ENCODE data around the gene BTBD6.
"Not testable (repeated sequence)": the region's sequence is repeated elsewhere in the genome, so short reads cannot be mapped to it uniquely, and the experiment has no call there.

BTBD6 gene

GRCh38 chr14:105274637-105275036, 26.3 kb downstream of the BTBD6 start:
- Histone ChIP-seq H3K9me3 (ENCODE audit: low read length) (no peaks in the 10 kb centered on the region), H3K27me3 (ENCODE audit: insufficient read depth, low read length) (no peaks in the 10 kb centered on the region), H3K4me3 (ENCODE audit: low read length) (no peak overlapping the region), H3K36me3 (ENCODE audit: insufficient read depth, low read length) (no peaks in the 10 kb centered on the region), H2AFZ (ENCODE audit: low read depth, low read length) (no peak overlapping the region), H3K4me1 (ENCODE audit: insufficient read depth, low read length) (no peaks in the 10 kb centered on the region)

GRCh38 chr14:105275267-105275946, 27.1 kb downstream of the BTBD6 start:
- no peak overlapping the region for H3K4me3 ChIP-seq (ENCODE audit: low read length)
- H2AFZ ChIP-seq (ENCODE audit: low read depth, low read length) = no peak overlapping the region
- H3K9me3 ChIP-seq (ENCODE audit: low read length) = no peaks in the 10 kb centered on the region
- no peaks in the 10 kb centered on the region for H3K36me3 ChIP-seq (ENCODE audit: insufficient read depth, low read length)
- H3K4me1 ChIP-seq (ENCODE audit: insufficient read depth, low read length) = no peaks in the 10 kb centered on the region
- no peaks in the 10 kb centered on the region for H3K27me3 ChIP-seq (ENCODE audit: insufficient read depth, low read length)

DNA sequence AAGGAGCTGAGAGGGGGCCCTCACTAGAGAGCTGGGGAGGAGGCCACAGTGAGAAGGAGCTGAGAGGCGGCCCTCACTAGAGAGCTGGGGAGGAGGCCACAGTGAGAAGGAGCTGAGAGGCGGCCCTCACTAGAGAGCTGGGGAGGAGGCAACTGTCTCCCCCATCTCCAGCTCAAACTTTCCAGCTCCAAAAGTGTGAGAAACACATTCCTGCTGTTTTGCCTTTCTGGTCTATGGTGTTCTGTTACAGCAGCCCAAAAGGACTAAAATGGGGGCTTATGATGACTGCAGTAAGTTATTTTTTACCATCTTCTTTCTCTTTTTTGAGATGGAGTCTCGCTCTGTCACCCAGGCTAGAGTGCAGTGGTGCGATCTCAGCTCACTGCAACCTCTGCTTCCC, 29.1 kb downstream of the BTBD6 start:
- peaks cover 14% of the 10 kb centered on the region for H3K4me1 ChIP-seq (ENCODE audit: insufficient read depth, low read length)
- H3K9me3 ChIP-seq (ENCODE audit: low read length); H2AFZ ChIP-seq (ENCODE audit: low read depth, low read length); H3K36me3 ChIP-seq (ENCODE audit: insufficient read depth, low read length); H3K4me3 ChIP-seq (ENCODE audit: low read length); H3K27me3 ChIP-seq (ENCODE audit: insufficient read depth, low read length): not testable (repeated sequence)

- no peak overlapping the region for H3K4me3 ChIP-seq (ENCODE audit: low read length)
- peaks cover 2% of the 10 kb centered on the region for H3K36me3 ChIP-seq (ENCODE audit: insufficient read depth, low read length)
- peaks cover 17% of the 10 kb centered on the region for H3K4me1 ChIP-seq (ENCODE audit: insufficient read depth, low read length)
- H2AFZ ChIP-seq (ENCODE audit: low read depth, low read length) = no peak overlapping the region
- no peaks in the 10 kb centered on the region for H3K9me3 ChIP-seq (ENCODE audit: low read length)
- H3K27me3 ChIP-seq (ENCODE audit: insufficient read depth, low read length) = no peaks in the 10 kb centered on the region
These were observed 31.5 kb downstream of the BTBD6 start for GRCh38 chr14:105279642-105280361.

DNA sequence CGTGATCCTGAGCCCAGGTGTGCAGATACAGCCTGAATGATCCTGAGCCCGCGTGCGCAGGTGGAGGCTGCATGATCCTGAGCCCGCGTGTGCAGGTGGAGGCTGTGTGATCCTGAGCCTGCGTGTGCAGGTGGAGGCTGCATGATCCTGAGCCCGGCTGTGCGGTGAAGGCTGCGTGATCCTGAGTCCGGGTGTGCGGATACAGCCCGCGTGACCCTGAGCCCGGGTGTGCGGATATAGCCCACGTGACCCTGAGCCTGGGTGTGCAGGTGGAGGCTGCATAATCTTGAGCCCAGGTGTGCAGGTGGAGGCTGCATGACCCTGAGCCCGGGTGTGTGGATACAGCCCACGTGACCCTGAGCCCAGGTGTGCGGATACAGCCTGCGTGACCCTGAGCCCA, 32.2 kb downstream of the BTBD6 start:
- H3K4me3 ChIP-seq (ENCODE audit: low read length) = no peak overlapping the region
- peaks cover 2% of the 10 kb centered on the region for H3K36me3 ChIP-seq (ENCODE audit: insufficient read depth, low read length)
- no peak overlapping the region for H2AFZ ChIP-seq (ENCODE audit: low read depth, low read length)
- no peaks in the 10 kb centered on the region for H3K27me3 ChIP-seq (ENCODE audit: insufficient read depth, low read length)
- peaks cover 17% of the 10 kb centered on the region for H3K4me1 ChIP-seq (ENCODE audit: insufficient read depth, low read length)
- H3K9me3 ChIP-seq (ENCODE audit: low read length) = no peaks in the 10 kb centered on the region

DNA sequence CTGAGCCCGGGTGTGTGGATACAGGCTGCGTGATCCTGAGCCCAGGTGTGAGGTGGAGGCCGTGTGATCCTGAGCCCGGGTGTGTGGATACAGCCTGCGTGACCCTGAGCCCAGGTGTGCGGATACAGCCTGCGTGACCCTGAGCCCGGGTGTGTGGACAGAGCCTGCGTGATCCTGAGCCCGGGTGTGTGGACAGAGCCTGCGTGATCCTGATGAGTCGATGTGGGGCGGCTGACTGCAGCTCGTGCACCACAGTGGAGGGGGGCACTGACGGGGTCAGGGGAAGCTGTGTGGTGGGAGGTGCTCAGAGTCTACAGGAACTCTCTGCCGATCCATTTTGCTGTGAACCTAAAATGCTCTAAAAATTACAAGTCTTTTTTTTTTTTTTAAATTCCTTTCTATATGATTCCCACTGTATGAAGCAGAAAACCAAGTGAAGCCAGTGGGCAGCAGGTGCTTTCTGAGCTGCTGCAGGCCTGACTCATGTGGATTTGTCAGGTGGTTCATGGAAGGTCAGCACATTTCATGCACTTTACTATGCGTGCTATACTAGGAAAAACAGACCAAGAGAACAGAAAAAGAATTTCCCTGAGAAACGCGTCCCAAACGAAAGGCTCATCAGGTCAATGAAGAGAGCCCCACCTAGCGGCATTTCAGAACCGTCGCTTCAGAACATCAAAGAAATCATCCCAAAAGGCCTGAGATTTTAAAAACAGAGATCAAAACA, 33.2 kb downstream of the BTBD6 start:
- no peaks in the 10 kb centered on the region for H3K27me3 ChIP-seq (ENCODE audit: insufficient read depth, low read length)
- H3K4me1 ChIP-seq (ENCODE audit: insufficient read depth, low read length) = peaks cover 17% of the 10 kb centered on the region
- H3K36me3 ChIP-seq (ENCODE audit: insufficient read depth, low read length) = peaks cover 5% of the 10 kb centered on the region
- H3K4me3 ChIP-seq (ENCODE audit: low read length) = no peak overlapping the region
- no peak overlapping the region for H2AFZ ChIP-seq (ENCODE audit: low read depth, low read length)
- H3K9me3 ChIP-seq (ENCODE audit: low read length) = no peaks in the 10 kb centered on the region

DNA sequence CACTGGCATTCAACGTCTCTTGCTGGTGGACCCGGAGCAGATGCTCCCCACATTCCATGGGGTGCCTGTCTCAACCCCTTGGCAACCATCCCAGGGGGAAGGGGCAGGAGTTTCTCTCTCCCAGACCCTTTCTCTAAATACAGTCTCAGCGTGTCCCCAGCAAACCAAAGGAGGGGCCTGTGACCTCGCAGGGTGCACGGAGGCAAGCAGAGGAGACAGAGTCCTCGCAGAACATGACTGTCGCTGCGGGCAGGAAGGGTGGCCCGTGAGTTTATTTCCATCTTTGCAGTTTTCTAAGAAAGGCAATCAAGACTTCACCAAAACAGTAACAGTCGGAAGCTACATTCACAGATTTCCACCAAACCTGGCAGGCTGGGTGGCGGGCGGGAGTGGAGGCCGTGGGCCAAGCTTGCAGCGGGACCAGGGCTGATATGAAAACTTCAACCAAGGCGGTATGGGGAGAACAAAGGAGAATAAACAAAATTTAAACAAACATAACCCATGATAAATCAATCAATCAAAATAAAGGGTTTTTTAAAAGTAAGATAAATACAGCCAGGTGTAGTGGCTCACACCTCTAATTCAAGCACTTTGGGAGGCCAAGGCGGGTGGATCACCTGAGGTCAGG, 33.9 kb downstream of the BTBD6 start:
- no peak overlapping the region for H2AFZ ChIP-seq (ENCODE audit: low read depth, low read length)
- no peak overlapping the region for H3K4me3 ChIP-seq (ENCODE audit: low read length)
- peaks cover 17% of the 10 kb centered on the region for H3K4me1 ChIP-seq (ENCODE audit: insufficient read depth, low read length)
- peaks cover 5% of the 10 kb centered on the region for H3K36me3 ChIP-seq (ENCODE audit: insufficient read depth, low read length)
- no peaks in the 10 kb centered on the region for H3K27me3 ChIP-seq (ENCODE audit: insufficient read depth, low read length)
- H3K9me3 ChIP-seq (ENCODE audit: low read length) = no peaks in the 10 kb centered on the region

DNA sequence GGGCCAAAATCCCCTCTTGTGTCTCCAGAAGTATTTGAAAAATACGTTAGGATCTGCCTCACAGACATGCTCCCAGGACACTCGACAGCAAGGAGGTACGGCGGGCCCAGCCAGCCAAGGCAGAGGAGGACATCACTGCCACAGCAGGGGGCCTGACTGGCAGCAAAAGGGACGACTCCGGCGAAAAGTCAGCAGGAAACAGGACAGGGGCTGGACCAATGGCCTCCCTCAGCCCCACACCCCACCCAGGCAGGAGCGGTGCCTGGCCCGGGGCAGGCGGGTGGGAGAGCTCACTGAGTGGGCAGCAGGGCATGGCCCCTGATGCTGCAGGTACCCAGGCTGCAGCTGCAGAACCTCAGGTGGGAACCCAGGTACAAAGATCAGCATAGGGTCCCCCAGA, 34.7 kb downstream of the BTBD6 start:
- no peak overlapping the region for H2AFZ ChIP-seq (ENCODE audit: low read depth, low read length)
- no peak overlapping the region for H3K4me3 ChIP-seq (ENCODE audit: low read length)
- peaks cover 5% of the 10 kb centered on the region for H3K36me3 ChIP-seq (ENCODE audit: insufficient read depth, low read length)

DNA sequence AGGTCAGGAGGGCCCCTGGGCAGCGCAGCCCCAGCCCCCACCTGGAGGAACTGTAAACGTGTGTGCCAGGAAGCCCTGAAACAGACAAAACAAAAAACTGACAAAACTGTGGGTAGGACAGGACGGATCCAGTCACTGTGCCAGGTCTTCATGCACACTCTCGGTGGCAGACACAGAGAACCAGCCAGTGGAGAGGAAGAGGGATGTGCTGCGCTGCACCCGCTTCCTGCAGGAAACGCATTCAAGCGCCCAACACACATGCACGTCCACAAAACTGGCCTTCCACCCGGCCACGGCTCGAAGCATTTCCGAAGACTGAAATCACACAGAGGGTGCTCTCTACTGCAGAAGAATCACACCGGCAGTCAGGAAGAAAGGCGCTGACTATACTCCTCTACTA, 35.6 kb downstream of the BTBD6 start:
- Histone ChIP-seq H3K36me3 (ENCODE audit: insufficient read depth, low read length) (peaks cover 5% of the 10 kb centered on the region), H3K9me3 (ENCODE audit: low read length) (no peaks in the 10 kb centered on the region), H2AFZ (ENCODE audit: low read depth, low read length) (no peak overlapping the region), H3K27me3 (ENCODE audit: insufficient read depth, low read length) (no peaks in the 10 kb centered on the region), H3K4me1 (ENCODE audit: insufficient read depth, low read length) (peaks cover 17% of the 10 kb centered on the region), H3K4me3 (ENCODE audit: low read length) (no peak overlapping the region)

More for the DNA sequence above, 34.7 kb downstream of the BTBD6 start:
- no peaks in the 10 kb centered on the region for H3K9me3 ChIP-seq (ENCODE audit: low read length)
- no peaks in the 10 kb centered on the region for H3K27me3 ChIP-seq (ENCODE audit: insufficient read depth, low read length)
- peaks cover 17% of the 10 kb centered on the region for H3K4me1 ChIP-seq (ENCODE audit: insufficient read depth, low read length)

GRCh38 chr14:105285174-105285573, 36.8 kb downstream of the BTBD6 start:
- H3K4me1 ChIP-seq (ENCODE audit: insufficient read depth, low read length) = peaks cover 17% of the 10 kb centered on the region
- peaks cover 5% of the 10 kb centered on the region for H3K36me3 ChIP-seq (ENCODE audit: insufficient read depth, low read length)
- H3K27me3 ChIP-seq (ENCODE audit: insufficient read depth, low read length) = no peaks in the 10 kb centered on the region
- no peaks in the 10 kb centered on the region for H3K9me3 ChIP-seq (ENCODE audit: low read length)
- no peak overlapping the region for H3K4me3 ChIP-seq (ENCODE audit: low read length)
- H2AFZ ChIP-seq (ENCODE audit: low read depth, low read length) = no peak overlapping the region

DNA sequence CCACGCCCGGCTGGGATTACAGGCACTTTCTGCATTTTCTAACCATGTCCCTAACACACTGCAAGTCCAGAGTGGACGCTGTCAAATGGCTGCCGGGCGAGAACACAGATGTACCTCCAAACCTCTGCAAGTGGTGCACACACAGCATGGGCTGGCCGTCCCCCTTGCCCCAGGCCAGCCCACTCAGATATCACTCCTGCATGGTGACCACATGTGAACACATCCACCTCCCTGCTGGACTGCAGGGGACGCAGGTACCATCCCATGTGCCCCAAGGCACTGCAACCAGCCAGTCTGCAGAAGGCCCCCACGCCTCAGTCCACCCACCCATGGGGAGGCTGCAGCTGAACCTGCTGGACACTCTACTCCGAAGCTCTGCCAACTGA, 38.4 kb downstream of the BTBD6 start:
- Histone ChIP-seq H3K4me3 (ENCODE audit: low read length) (no peak overlapping the region), H3K27me3 (ENCODE audit: insufficient read depth, low read length) (no peaks in the 10 kb centered on the region), H3K9me3 (ENCODE audit: low read length) (no peaks in the 10 kb centered on the region), H2AFZ (ENCODE audit: low read depth, low read length) (no peak overlapping the region), H3K4me1 (ENCODE audit: insufficient read depth, low read length) (peaks cover 9% of the 10 kb centered on the region), H3K36me3 (ENCODE audit: insufficient read depth, low read length) (peaks cover 5% of the 10 kb centered on the region)

- H3K27me3 ChIP-seq (ENCODE audit: insufficient read depth, low read length) = no peaks in the 10 kb centered on the region
- H3K4me3 ChIP-seq (ENCODE audit: low read length) = no peak overlapping the region
- peaks cover 5% of the 10 kb centered on the region for H3K36me3 ChIP-seq (ENCODE audit: insufficient read depth, low read length)
- no peak overlapping the region for H2AFZ ChIP-seq (ENCODE audit: low read depth, low read length)
- no peaks in the 10 kb centered on the region for H3K9me3 ChIP-seq (ENCODE audit: low read length)
- peaks cover 3% of the 10 kb centered on the region for H3K4me1 ChIP-seq (ENCODE audit: insufficient read depth, low read length)
These were observed 39.1 kb downstream of the BTBD6 start for GRCh38 chr14:105287249-105288102.

Data from neuron (in vitro differentiated cells).